MM.1S (cell line): Measurements from ENCODE around the gene PRPF19.

Source experiments
- DNase-seq: peaks from one replicate; pipeline ENCODE4 v3.0.0-alpha.2; 2015
- H2AFZ ChIP-seq: fragments of 300-600 bp; sonication (generic); 2 replicates; pipeline ENCODE4 v1.6.0; 2016; ENCODE audit warnings: antibody characterized with exemption, low read length
- H3F3A ChIP-seq: fragments of 300-600 bp; sonication (generic); 2 replicates; pipeline ENCODE4 v1.6.1; 2016; ENCODE audit warnings: mild to moderate bottlenecking, antibody characterized with exemption, low read length, moderate library complexity, mixed read lengths; ENCODE audit not compliant: insufficient read depth
- H3K27ac ChIP-seq: fragments of 300-600 bp; sonication (generic); 2 replicates; pipeline ENCODE4 v1.5.1; 2016; ENCODE audit warnings: mild to moderate bottlenecking, low read length
- H3K27me3 ChIP-seq: fragments of 300-600 bp; sonication (generic); replicated peaks from 2 replicates; pipeline ENCODE4 v1.6.0; 2016; ENCODE audit warnings: low read length; ENCODE audit not compliant: insufficient read depth
- H3K36me3 ChIP-seq: fragments of 300-600 bp; sonication (generic); replicated peaks from 2 replicates; pipeline ENCODE4 v1.6.1; 2016; ENCODE audit warnings: mild to moderate bottlenecking, low read length, mixed read lengths; ENCODE audit not compliant: insufficient read depth
- H3K4me1 ChIP-seq: fragments of 300-600 bp; sonication (generic); 2 replicates; pipeline ENCODE4 v1.6.1; 2016; ENCODE audit warnings: low read length, mixed read lengths
- H3K4me2 ChIP-seq: fragments of 300-600 bp; sonication (generic); 2 replicates; pipeline ENCODE4 v1.6.0; 2016; ENCODE audit warnings: low read depth, low read length
- H3K4me3 ChIP-seq: fragments of 300-600 bp; sonication (generic); 2 replicates; pipeline ENCODE4 v1.5.1; 2016; ENCODE audit warnings: low read length, mixed read lengths
- H3K79me2 ChIP-seq: fragments of 300-600 bp; sonication (generic); 2 replicates; pipeline ENCODE4 v1.6.1; 2016; ENCODE audit warnings: mixed run types, low read length, mixed read lengths
- H3K9ac ChIP-seq: fragments of 300-600 bp; sonication (generic); 2 replicates; pipeline ENCODE4 v1.6.1; 2016; ENCODE audit warnings: low read length, mixed read lengths
- H3K9me2 ChIP-seq: fragments of 300-600 bp; sonication (generic); replicated peaks from 2 replicates; pipeline ENCODE4 v1.6.1; 2016; ENCODE audit warnings: mild to moderate bottlenecking, low read length, mixed read lengths; ENCODE audit not compliant: insufficient read depth
- H3K9me3 ChIP-seq: fragments of 300-600 bp; sonication (generic); replicated peaks from 2 replicates; pipeline ENCODE4 v1.6.1; 2016; ENCODE audit warnings: mild to moderate bottlenecking, low read length, mixed read lengths; ENCODE audit not compliant: insufficient read depth
- H4K20me1 ChIP-seq: fragments of 300-600 bp; sonication (generic); 2 replicates; pipeline ENCODE4 v1.6.1; 2016; ENCODE audit warnings: mild to moderate bottlenecking, low read length, moderate library complexity, mixed read lengths; ENCODE audit not compliant: insufficient read depth
- EZH2 ChIP-seq: fragments of 300-600 bp; sonication (generic); optimal IDR thresholded peaks from 2 replicates; pipeline ENCODE3; 2017; ENCODE audit warnings: low read depth, mild to moderate bottlenecking, antibody characterized with exemption, low read length, mixed read lengths
- EZH2phosphoT487 ChIP-seq: fragments of 300-600 bp; sonication (generic); IDR thresholded peaks from 2 replicates; pipeline ENCODE4 v1.6.1; 2018; ENCODE audit warnings: antibody characterized with exemption, low read length
- TF ChIP-seq, protein P1 (sequence below): fragments of 300-600 bp; sonication (generic); IDR thresholded peaks from 2 replicates; pipeline ENCODE4 v1.5.1; 2016; ENCODE audit warnings: antibody characterized with exemption, low read length, mixed read lengths

Gene PRPF19

DNA sequence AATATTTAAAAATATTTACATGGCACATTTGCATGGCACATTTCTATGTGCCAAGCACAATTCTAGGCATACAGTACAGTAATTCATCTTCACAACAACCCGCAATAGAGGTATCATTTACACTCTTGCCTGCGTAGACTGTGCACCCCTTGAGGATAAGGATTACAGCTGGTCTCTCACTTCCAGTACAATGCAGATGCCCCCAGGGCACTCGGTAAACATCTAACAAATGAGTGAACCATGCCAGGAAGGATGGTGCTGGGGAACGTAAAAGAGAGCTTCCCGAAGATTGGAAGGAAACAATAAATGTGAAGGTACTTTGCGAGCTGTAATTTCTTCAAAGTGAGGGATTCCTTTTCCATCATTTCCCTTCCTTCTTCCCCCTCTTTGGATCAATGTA is 1.3 kb downstream of the PRPF19 start:
- H3K27me3 ChIP-seq: no peaks in the 10 kb centered on the region
- peaks cover 9% of the 10 kb centered on the region; the same call in 1 of the 2 replicates for H3K36me3 ChIP-seq
- peaks cover 51% of the 10 kb centered on the region for H3K79me2 ChIP-seq
- TF ChIP-seq, protein P1, sequence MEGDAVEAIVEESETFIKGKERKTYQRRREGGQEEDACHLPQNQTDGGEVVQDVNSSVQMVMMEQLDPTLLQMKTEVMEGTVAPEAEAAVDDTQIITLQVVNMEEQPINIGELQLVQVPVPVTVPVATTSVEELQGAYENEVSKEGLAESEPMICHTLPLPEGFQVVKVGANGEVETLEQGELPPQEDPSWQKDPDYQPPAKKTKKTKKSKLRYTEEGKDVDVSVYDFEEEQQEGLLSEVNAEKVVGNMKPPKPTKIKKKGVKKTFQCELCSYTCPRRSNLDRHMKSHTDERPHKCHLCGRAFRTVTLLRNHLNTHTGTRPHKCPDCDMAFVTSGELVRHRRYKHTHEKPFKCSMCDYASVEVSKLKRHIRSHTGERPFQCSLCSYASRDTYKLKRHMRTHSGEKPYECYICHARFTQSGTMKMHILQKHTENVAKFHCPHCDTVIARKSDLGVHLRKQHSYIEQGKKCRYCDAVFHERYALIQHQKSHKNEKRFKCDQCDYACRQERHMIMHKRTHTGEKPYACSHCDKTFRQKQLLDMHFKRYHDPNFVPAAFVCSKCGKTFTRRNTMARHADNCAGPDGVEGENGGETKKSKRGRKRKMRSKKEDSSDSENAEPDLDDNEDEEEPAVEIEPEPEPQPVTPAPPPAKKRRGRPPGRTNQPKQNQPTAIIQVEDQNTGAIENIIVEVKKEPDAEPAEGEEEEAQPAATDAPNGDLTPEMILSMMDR: no peak
- TF ChIP-seq EZH2phosphoT487 (no peak), EZH2 (no peak)
- H3K9me3 ChIP-seq: no peaks in the 10 kb centered on the region
- no peaks in the 10 kb centered on the region for H3K9me2 ChIP-seq
- H3K4me3 ChIP-seq: peak overlapping the region; percentile 90
- H2AFZ ChIP-seq: no peak overlapping the region
- peaks cover 34% of the 10 kb centered on the region for H3K4me1 ChIP-seq
- H3F3A ChIP-seq: peaks cover 36% of the 10 kb centered on the region
- peak overlapping the region; percentile 95; the same call in 1 of the 2 replicates for H3K27ac ChIP-seq
- H3K4me2 ChIP-seq: peak overlapping the region; percentile 91
- H4K20me1 ChIP-seq: 0 out of 2 replicates have a peak, but pooled peaks cover 13% of the 10 kb centered on the region
- no peak for DNase-seq
- peak overlapping the region; percentile 96 for H3K9ac ChIP-seq

DNA sequence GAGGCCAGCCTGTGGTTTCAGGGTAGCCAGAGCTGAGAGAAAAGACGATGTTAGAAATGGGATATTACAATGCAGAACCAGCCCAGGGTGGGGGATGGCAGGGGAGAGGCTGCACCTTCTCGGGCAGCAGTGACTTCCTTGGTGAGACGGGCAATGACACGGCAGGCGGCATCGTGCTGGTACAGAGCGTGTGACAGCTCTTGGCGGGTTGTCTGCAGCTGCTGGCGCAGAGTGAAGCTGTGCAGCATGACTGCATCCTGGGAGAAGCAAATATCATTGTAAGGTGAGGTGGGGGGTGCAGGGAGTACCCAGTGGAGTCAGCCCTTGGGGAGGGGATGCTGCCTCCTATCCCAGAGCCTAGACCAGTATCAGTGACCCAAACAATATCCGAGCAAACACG is 3.8 kb downstream of the PRPF19 start:
- DNase-seq: no peak
- H4K20me1 ChIP-seq: 0 out of 2 replicates have a peak, but pooled peaks cover 13% of the 10 kb centered on the region
- H3K4me3 ChIP-seq: no peak overlapping the region

DNA sequence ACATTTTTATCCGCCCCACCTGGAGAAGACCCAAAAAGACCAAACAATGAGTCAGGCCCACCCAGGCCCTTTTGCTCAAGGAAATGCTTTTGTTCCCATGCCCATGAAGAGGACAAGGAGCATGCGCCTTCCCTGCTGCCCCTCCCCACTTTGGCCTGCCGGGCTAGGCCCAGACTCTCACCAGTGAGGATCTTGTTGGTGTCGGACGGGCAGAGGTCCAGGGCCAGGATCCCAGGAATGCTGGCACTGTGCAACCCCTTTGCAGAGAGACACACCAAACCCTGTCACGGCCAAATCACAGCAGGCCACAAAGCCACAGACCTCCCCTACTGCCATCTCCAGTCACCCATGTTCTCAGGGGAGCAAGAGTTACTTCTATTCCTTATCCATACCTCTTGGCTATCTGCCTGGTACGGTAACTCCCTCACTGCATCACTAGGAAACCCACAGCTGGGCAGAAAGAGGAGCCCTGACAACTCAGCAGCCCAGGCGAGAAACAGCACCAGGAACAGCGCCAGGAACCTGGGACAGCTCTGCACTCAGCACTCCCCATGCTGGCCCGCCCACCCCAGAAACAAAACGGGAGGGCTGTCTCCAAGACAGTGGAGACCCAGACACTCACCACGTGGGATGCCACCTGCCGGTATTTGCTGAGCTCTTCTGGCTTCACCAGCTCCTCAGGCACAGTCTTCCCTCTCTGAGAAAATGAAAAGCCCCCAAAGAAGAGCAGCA is 5.5 kb downstream of the PRPF19 start:
- H3F3A ChIP-seq: peaks cover 14% of the 10 kb centered on the region
- DNase-seq: no peak
- no peak overlapping the region for H3K4me2 ChIP-seq
- 0 out of 2 replicates have a peak, but pooled peaks cover 13% of the 10 kb centered on the region for H4K20me1 ChIP-seq
- peaks cover 69% of the 10 kb centered on the region for H3K79me2 ChIP-seq
- TF ChIP-seq EZH2phosphoT487 (no peak), EZH2 (no peak)
- TF ChIP-seq, protein P1: no peak
- no peak overlapping the region for H3K9ac ChIP-seq
- H3K9me2 ChIP-seq: no peaks in the 10 kb centered on the region
- H3K9me3 ChIP-seq: no peaks in the 10 kb centered on the region
- no peaks in the 10 kb centered on the region for H3K27me3 ChIP-seq
- peaks cover 29% of the 10 kb centered on the region for H3K36me3 ChIP-seq
- no peak overlapping the region for H3K27ac ChIP-seq
- H3K4me1 ChIP-seq: peaks cover 12% of the 10 kb centered on the region; the same call in 1 of the 2 replicates
- H2AFZ ChIP-seq: no peak overlapping the region
- no peak overlapping the region for H3K4me3 ChIP-seq

More for the DNA sequence above, 3.8 kb downstream of the PRPF19 start:
- Histone ChIP-seq H2AFZ (no peak overlapping the region), H3K9ac (no peak overlapping the region), H3F3A (peaks cover 27% of the 10 kb centered on the region), H3K36me3 (peaks cover 24% of the 10 kb centered on the region), H3K4me1 (peaks cover 19% of the 10 kb centered on the region; the same call in 1 of the 2 replicates), H3K79me2 (peaks cover 68% of the 10 kb centered on the region), H3K27me3 (no peaks in the 10 kb centered on the region), H3K9me2 (no peaks in the 10 kb centered on the region), H3K4me2 (no peak overlapping the region), H3K9me3 (no peaks in the 10 kb centered on the region), H3K27ac (no peak overlapping the region)
- no peak for TF ChIP-seq EZH2phosphoT487

- no peaks in the 10 kb centered on the region for H3K9me2 ChIP-seq
- H3K79me2 ChIP-seq: peaks cover 60% of the 10 kb centered on the region
- no peak overlapping the region for H3K9ac ChIP-seq
- no peaks in the 10 kb centered on the region for H3K9me3 ChIP-seq
- peaks cover 13% of the 10 kb centered on the region for H3F3A ChIP-seq
- TF ChIP-seq, protein P1: no peak
- TF ChIP-seq EZH2phosphoT487 (no peak), EZH2 (no peak)
- H3K4me2 ChIP-seq: no peak overlapping the region
- H3K27me3 ChIP-seq: no peaks in the 10 kb centered on the region
- DNase-seq: no peak
- H2AFZ ChIP-seq: no peak overlapping the region
- H3K4me1 ChIP-seq: peaks cover 8% of the 10 kb centered on the region; the same call in 1 of the 2 replicates
- no peak overlapping the region for H3K27ac ChIP-seq
- 0 out of 2 replicates have a peak, but pooled peaks cover 13% of the 10 kb centered on the region for H4K20me1 ChIP-seq
- no peak overlapping the region for H3K4me3 ChIP-seq
- H3K36me3 ChIP-seq: peaks cover 31% of the 10 kb centered on the region
Observed at GRCh38 chr11:60899977-60900376, 6.4 kb downstream of the PRPF19 start.
